ENCODE data around the gene RASSF4.

DNA sequence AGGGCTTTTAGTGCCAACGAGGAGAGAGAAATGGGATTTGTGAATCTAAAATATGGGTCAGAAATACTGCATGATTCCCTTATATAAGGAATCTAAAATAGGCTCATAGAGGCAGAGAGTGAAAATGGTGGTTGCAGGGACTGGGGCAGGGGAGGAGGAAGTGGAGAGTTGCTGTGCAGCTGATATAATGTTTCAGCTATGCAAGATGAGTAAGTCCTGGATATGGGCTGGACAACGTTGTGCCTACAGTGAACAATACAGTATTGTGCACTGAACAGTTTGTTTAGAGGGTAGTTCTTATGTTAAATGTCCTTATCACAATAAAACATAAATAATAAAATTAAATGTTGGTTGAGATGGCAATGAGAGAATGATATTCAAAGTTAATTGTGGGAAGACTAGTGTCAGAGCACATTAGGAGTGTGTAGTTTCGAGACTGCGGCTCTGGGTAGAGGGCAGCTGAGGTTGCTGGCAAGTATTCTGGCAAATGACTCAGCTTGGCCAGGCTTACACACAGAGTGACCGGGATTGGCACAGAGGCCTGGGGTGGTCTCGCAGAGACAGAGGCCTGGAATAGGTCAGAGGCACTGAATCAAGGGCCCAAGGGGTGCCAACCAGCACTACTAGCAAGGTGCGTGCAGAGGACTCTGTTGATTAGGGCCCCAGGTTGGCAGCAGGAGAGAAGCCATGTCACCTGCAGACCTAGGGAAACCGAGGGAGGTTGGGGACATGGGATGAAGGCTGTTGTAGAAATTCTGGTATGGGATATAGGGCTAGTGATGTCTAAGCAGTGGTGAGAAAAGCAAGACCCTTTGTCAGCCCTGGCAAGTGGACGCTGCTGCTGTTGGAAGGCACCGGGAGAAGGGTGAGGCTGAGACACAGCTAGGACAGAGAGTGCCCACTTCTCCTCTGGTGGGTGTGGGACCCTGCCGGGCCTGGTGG lies 21.8 kb downstream of the RASSF4 start:
- TF ChIP-seq POLR2A (IDR thresholded peaks at IDR 0.05) (no peak), CTCF (IDR thresholded peaks at IDR 0.05) (no peak), POLR2AphosphoS5 (IDR thresholded peaks at IDR 0.05) (no peak)

Data from breast epithelium (tissue), 3 donors.